Measurements from ENCODE around the gene NPAS3.

- TF ChIP-seq MAX (IDR thresholded peaks at IDR 0.05): no peak
- TF ChIP-seq CTCF (IDR thresholded peaks at IDR 0.05; ENCODE audit: control extremely low read depth in 1 of 3, insufficient read depth in 1 of 3, low read depth in 1 of 3, low read length in 3 of 3): no peak
- TF ChIP-seq SRF (IDR thresholded peaks at IDR 0.05; ENCODE audit: low read depth, low read length): no peak
- TF ChIP-seq EGR1 (IDR thresholded peaks at IDR 0.05; ENCODE audit: borderline replicate concordance, low read depth, low read length): no peak
- no peak for TF ChIP-seq RXRA (IDR thresholded peaks at IDR 0.05; ENCODE audit: insufficient read depth, low read depth, low read length)
- no peak for TF ChIP-seq POLR2A (IDR thresholded peaks at IDR 0.05; ENCODE audit: control extremely low read depth in 1 of 2, low read depth in 2 of 2, low read length in 2 of 2)
- TF ChIP-seq MAFK (IDR thresholded peaks at IDR 0.05; ENCODE audit: low read depth, low read length): no peak
- no peak for TF ChIP-seq SP1 (IDR thresholded peaks at IDR 0.05; ENCODE audit: low read depth, low read length)
- TF ChIP-seq TAF1 (IDR thresholded peaks at IDR 0.05; ENCODE audit: low read depth, low read length): no peak
These were observed 2.3 kb downstream of the NPAS3 start for GRCh38 chr14:32940711-32941667.

All from H1 (cell line).